Left colon (tissue), 2 donors: ENCODE measurements around the gene SUCLG2. TPM values are rescaled to one million over a fixed set of nuclear protein-coding genes. Genes with fewer than 3 reads are reported as not detected.
"Not testable (repeated sequence)": the region's sequence is repeated elsewhere in the genome, so short reads cannot be mapped to it uniquely, and the experiment has no call there.

ENCODE experiments used
- ATAC-seq: fragments of 200-7000 bp; cut with Tn5 transposase; one replicate; pipeline ENCODE4 v1.9.1; 2020; ENCODE audit warnings: mild to moderate bottlenecking, moderate library complexity
- DNase-seq, 2 donors: peaks; one replicate each; pipeline ENCODE4 v3.0.0-alpha.2; 2020
- intact Hi-C, 2 donors: fragments of 100-400 bp; cut with DNase I in 1 of 2; cut with micrococcal nuclease in 1 of 2; formaldehyde crosslinking; loops; one replicate each; pipeline versions ENCODE4 v1.11.2 to v1.14.0; 2022; cut with DNase I, micrococcal nuclease
- total RNA-seq, 2 donors: library from RNA; stranded (reverse); fragmentation: NEBNext Ultra II Directional; extraction: Animal tissue kit (Norgen Biotek cat#: 25700); gene quantifications; one replicate each; pipeline ENCODE4 v1.2.1, GENCODE V29; 2021
- donor health status: DM: no; HTN: no; CAD: no.
- donor health status: DM: yes; HTN: yes; CAD: no.

The SUCLG2 gene
- total RNA-seq, 2 donors from 2014 or later = 210 to 246 TPM

GRCh38 chr3:67580430-67581000, 73.9 kb downstream of the SUCLG2 start:
- no peak for ATAC-seq
- DNase-seq = no peak
- intact Hi-C loops = no loop called here

GRCh38 chr3:67578416-67578815, 76.0 kb downstream of the SUCLG2 start:
- intact Hi-C loops = no loop called here
- ATAC-seq (no peak), DNase-seq (no peak)

- DNase-seq = no peak
- intact Hi-C loops = no loop called here
- no peak for ATAC-seq
These were observed 78.0 kb downstream of the SUCLG2 start for GRCh38 chr3:67576441-67576840.

GRCh38 chr3:67569324-67569723, 85.1 kb downstream of the SUCLG2 start:
- ATAC-seq (peak; percentile 51), DNase-seq (no peak)
- intact Hi-C loops = no loop called here

GRCh38 chr3:67567893-67568292, 86.5 kb downstream of the SUCLG2 start:
- DNase-seq (no peak), ATAC-seq (no peak)
- intact Hi-C loops = no loop called here

GRCh38 chr3:67564973-67565372, 89.4 kb downstream of the SUCLG2 start:
- intact Hi-C loops = no loop called here
- ATAC-seq (peak; percentile 92), DNase-seq (no peak)

GRCh38 chr3:67564008-67564407, 90.4 kb downstream of the SUCLG2 start:
- no peak for ATAC-seq
- intact Hi-C loops = no loop called here
- no peak for DNase-seq

GRCh38 chr3:67561667-67562394, 92.6 kb downstream of the SUCLG2 start:
- DNase-seq (no peak), ATAC-seq (no peak)
- intact Hi-C loops = no loop called here

- intact Hi-C loops = no loop called here
- ATAC-seq (no peak), DNase-seq (no peak)
These were observed 93.1 kb downstream of the SUCLG2 start for GRCh38 chr3:67561266-67561665.

GRCh38 chr3:67559029-67559605, 95.3 kb downstream of the SUCLG2 start:
- no peak for DNase-seq
- intact Hi-C loops = no loop called here
- no peak for ATAC-seq

- intact Hi-C loops = no loop called here
- no peak for ATAC-seq
- no peak for DNase-seq
These were observed 96.0 kb downstream of the SUCLG2 start for GRCh38 chr3:67558426-67558825.

GRCh38 chr3:67557848-67558355, 96.5 kb downstream of the SUCLG2 start:
- DNase-seq = no peak
- no peak for ATAC-seq
- intact Hi-C loops = no loop called here

GRCh38 chr3:67551361-67552016, 102.9 kb downstream of the SUCLG2 start:
- intact Hi-C loops = no loop called here
- ATAC-seq (no peak), DNase-seq (no peak)

- intact Hi-C loops = no loop called here
- no peak for DNase-seq
- no peak for ATAC-seq
These were observed 103.9 kb downstream of the SUCLG2 start for GRCh38 chr3:67550541-67550940.

- DNase-seq, intact Hi-C loops, ATAC-seq: not testable (repeated sequence)
These were observed 111.7 kb downstream of the SUCLG2 start for GRCh38 chr3:67542502-67543250.

- ATAC-seq (no peak), DNase-seq (no peak)
- intact Hi-C loops = no loop called here
These were observed 114.1 kb downstream of the SUCLG2 start for GRCh38 chr3:67540198-67540894.

GRCh38 chr3:67537203-67537602, 117.2 kb downstream of the SUCLG2 start:
- ATAC-seq, DNase-seq, intact Hi-C loops: not testable (repeated sequence)

GRCh38 chr3:67535006-67535405, 119.4 kb downstream of the SUCLG2 start:
- no peak for DNase-seq
- ATAC-seq = no peak
- intact Hi-C loops = no loop called here
